Measurements from ENCODE around the gene OBP2A. TPM values are rescaled to one million over a fixed set of nuclear protein-coding genes. Genes with fewer than 3 reads are reported as not detected.

OBP2A gene
- total RNA-seq, 1 donor from 2014 or later: not detected

DNA sequence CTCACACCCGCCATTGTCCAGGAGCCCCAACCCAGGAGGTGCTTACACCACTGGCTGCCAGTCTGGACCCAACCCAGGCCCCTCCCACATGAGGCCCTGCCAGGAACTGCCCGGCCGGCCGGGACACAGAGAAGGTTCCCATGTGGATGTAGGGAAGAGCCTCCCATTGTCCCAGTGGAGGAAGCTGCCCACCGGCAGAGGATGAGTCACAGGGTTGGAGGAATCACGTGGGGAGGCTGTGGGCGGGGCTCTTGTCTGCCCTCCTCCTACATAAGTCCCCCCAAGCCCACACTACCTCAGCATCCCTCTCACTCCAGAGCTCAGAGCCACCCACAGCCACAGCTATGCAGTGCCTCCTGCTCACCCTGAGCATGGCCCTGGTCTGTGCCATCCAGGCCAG lies 41.7 kb downstream of the OBP2A start:
- no peak for TF ChIP-seq POLR2A (IDR thresholded peaks at IDR 0.05)
- TF ChIP-seq POLR2AphosphoS5 (IDR thresholded peaks at IDR 0.05; ENCODE audit: insufficient read depth in 1 of 2, low read depth in 1 of 2): no peak
- TF ChIP-seq, protein P1, sequence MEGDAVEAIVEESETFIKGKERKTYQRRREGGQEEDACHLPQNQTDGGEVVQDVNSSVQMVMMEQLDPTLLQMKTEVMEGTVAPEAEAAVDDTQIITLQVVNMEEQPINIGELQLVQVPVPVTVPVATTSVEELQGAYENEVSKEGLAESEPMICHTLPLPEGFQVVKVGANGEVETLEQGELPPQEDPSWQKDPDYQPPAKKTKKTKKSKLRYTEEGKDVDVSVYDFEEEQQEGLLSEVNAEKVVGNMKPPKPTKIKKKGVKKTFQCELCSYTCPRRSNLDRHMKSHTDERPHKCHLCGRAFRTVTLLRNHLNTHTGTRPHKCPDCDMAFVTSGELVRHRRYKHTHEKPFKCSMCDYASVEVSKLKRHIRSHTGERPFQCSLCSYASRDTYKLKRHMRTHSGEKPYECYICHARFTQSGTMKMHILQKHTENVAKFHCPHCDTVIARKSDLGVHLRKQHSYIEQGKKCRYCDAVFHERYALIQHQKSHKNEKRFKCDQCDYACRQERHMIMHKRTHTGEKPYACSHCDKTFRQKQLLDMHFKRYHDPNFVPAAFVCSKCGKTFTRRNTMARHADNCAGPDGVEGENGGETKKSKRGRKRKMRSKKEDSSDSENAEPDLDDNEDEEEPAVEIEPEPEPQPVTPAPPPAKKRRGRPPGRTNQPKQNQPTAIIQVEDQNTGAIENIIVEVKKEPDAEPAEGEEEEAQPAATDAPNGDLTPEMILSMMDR (IDR thresholded peaks at IDR 0.05): no peak
- no peak for DNase-seq (ENCODE audit: extremely low spot score in 2 of 2)
- Histone ChIP-seq H3K27me3 (no peaks in the 10 kb centered on the region), H3K27ac (no peak overlapping the region), H3K9me3 (no peaks in the 10 kb centered on the region), H3K36me3 (no peaks in the 10 kb centered on the region), H3K4me1 (no peaks in the 10 kb centered on the region), H3K4me3 (no peak overlapping the region)
- intact Hi-C loops (cut with DNase I): no loop called here

DNA sequence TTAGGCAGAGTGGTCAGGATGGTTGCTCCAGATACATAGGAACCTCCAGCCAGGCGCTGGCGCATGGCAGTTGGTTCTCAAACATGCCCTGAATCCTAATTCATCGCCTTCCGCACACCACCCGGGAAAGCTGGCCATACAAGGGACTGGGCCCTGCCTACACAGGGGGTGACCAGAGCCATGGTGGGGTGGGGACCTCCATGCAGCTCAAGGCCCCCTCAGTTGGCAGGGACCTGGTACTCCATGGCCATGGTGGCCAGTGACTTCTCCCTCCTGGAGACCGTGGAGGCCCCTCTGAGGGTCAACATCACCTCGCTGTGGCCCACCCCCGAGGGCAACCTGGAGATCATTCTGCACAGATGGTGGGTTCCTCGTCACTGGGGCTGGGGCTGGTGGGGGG lies 42.4 kb downstream of the OBP2A start:
- DNase-seq (ENCODE audit: extremely low spot score in 2 of 2): peak in 1 of 2 donors; percentile 74
- H3K4me3 ChIP-seq: no peak overlapping the region
- no peaks in the 10 kb centered on the region for H3K36me3 ChIP-seq
- no peaks in the 10 kb centered on the region for H3K4me1 ChIP-seq
- intact Hi-C loops (cut with DNase I): no loop called here
- no peaks in the 10 kb centered on the region for H3K9me3 ChIP-seq
- H3K27me3 ChIP-seq: no peaks in the 10 kb centered on the region
- H3K27ac ChIP-seq: no peak overlapping the region
- no peak for TF ChIP-seq POLR2AphosphoS5 (IDR thresholded peaks at IDR 0.05; ENCODE audit: insufficient read depth in 1 of 2, low read depth in 1 of 2)
- TF ChIP-seq, protein P1 (IDR thresholded peaks at IDR 0.05): no peak
- no peak for TF ChIP-seq POLR2A (IDR thresholded peaks at IDR 0.05)

DNA sequence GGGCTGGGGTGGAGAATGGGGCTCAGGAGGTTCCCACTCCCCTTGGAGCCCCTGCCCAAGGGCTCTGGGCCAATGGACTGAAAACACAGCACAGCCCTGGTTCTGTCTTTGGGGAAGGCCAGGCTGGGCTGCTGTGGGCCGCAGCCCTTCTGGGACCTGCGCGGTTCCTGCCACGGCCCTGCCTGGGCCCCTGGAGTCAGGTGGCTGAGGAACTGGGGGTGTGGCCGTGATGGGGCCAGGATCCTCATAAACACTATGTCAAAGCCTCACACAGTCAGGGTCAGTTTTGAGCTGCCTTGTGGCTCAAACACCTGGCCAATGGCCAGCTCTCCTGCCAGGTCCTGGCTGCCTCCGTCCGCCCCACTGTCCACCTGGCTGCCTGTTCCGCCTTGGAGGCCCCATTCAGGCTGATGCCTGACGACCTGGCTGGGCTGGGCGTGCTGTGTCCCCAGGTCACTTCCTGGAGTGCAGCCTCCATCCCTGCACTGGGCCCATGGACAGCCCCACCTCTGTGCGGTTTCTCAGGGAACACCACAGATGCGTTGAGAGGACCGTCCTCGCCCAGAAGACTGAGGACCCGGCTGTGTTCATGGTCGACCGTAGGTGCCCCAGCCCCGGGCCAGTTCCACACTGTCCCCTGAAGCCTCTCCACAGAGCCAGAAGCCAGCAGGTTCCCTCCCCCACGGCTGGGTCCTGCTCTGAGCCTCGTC lies 43.1 kb downstream of the OBP2A start:
- Histone ChIP-seq H3K4me3 (no peak overlapping the region), H3K36me3 (no peaks in the 10 kb centered on the region), H3K27me3 (no peaks in the 10 kb centered on the region), H3K27ac (no peak overlapping the region), H3K9me3 (no peaks in the 10 kb centered on the region), H3K4me1 (no peaks in the 10 kb centered on the region)
- intact Hi-C loops (cut with DNase I): no loop called here
- DNase-seq (ENCODE audit: extremely low spot score in 2 of 2): peak; percentile 75 to 77
- TF ChIP-seq, protein P1 (IDR thresholded peaks at IDR 0.05): no peak

DNA sequence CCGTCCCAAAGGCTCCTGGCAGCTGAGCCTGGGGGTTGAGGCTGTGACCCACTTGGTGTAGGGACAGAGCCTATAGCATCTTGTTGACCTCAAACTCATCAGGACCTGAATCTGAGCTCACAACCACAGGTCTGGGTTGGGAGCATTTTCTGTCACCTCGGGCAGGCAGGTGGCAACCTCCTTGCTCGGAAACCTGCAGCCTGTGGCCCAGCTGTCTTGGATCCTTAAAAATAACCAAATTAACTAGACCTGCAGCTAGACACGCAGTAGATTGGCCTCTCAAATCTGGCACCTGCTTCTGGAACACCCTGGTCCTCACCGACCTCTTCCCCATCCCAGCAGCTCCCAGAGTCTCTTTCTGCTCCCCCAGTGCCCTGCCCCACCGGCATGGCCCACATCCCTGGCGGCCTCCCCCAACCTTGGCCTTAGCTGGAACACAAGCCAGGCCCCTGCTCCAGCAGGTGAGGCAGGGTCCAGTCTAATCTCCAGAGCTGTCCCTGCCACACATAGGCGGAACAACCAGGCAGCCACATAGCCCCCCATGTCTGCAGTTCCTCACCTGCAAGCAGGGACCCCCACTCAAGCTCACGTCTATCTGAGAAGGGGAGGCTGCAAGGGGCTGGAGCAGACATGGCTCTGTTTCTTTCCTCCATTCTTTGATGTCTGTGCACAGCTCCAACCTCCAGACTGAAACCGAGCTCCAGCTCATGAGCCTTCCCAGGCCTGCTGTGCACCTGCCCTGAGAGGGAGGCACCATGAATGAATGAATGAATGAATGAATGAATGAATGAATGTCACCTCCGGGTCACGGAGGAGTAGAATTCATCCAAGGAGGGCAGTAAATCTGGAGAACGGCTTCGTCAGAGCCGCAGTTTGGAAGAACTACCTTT lies 43.9 kb downstream of the OBP2A start:
- Histone ChIP-seq H3K4me1 (no peaks in the 10 kb centered on the region), H3K4me3 (no peak overlapping the region), H3K9me3 (no peaks in the 10 kb centered on the region), H3K36me3 (no peaks in the 10 kb centered on the region), H3K27ac (no peak overlapping the region), H3K27me3 (no peaks in the 10 kb centered on the region)
- peak; percentile 47 to 85 for DNase-seq (ENCODE audit: extremely low spot score in 2 of 2)
- no peak for TF ChIP-seq POLR2AphosphoS5 (IDR thresholded peaks at IDR 0.05; ENCODE audit: insufficient read depth in 1 of 2, low read depth in 1 of 2)
- no peak for TF ChIP-seq POLR2A (IDR thresholded peaks at IDR 0.05)
- TF ChIP-seq, protein P1 (IDR thresholded peaks at IDR 0.05): no peak
- intact Hi-C loops (cut with DNase I): no loop called here
